HepG2 (cell line): ENCODE results near the gene RGS1. TPM values are rescaled to one million over a fixed set of nuclear protein-coding genes. Genes with fewer than 3 reads are reported as not detected.

Experiments
- ATAC-seq: fragments of 200-7000 bp; cut with Tn5 transposase; 3 replicates; pipeline ENCODE4 v1.9.1; 2020; ENCODE audit warnings: mild to moderate bottlenecking, moderate library complexity
- BruUV-seq: library from RNA; stranded (reverse); fragments of 400-500 nt; replicated peaks from 2 replicates; lab custom pipeline; 2021; lab: Mats Ljungman, UMichigan
- CTCF ChIA-PET: fragments of 300-600 bp; formaldehyde crosslinking; extraction: SDS; loops from one replicate; lab custom pipeline; 2021; ENCODE audit warnings: low total read pairs, inconsistent platforms, low intra/inter-chr PET ratio; lab: Yijun Ruan, JAX
- POLR2A ChIA-PET: fragments of 350-600 bp; sonication (Branson Sonifier 250); formaldehyde crosslinking; loops from one replicate; lab custom pipeline; 2020; ENCODE audit warnings: antibody characterized with exemption, inconsistent platforms; lab: Yijun Ruan, JAX
- DNase-seq: peaks from one replicate; pipeline ENCODE4 v3.0.0-alpha.2; 2015; ENCODE audit warnings: low spot score
- FAIRE-seq: peaks from 3 replicates; lab custom pipeline; 2011; peaks lifted over from hg19 to GRCh38; lab: Jason Lieb, UNC
- H2AFZ ChIP-seq: one replicate; pipeline ENCODE4 v1.6.1; 2011; ENCODE audit warnings: low read length, inconsistent platforms
- H3K27ac ChIP-seq: fragments of 300-600 bp; 3 replicates; pipeline ENCODE4 v1.8.0; 2011; ENCODE audit warnings: mixed run types, mild to moderate bottlenecking, mixed read lengths, low read length, inconsistent platforms; ENCODE audit not compliant: insufficient read depth; ENCODE audit errors: extremely low read length
- H3K27me3 ChIP-seq, 2 experiments: fragments of 200-600 bp in 1 of 2; 2 replicates in 1 of 2; 3 replicates in 1 of 2; pipeline versions ENCODE4 v1.6.0 to v1.8.0; 2011; ENCODE audit warnings: low read length in 2 of 2, mild to moderate bottlenecking in 2 of 2, moderate library complexity in 2 of 2, inconsistent platforms in 1 of 2; ENCODE audit not compliant: insufficient read depth in 2 of 2, control insufficient read depth in 1 of 2
- H3K36me3 ChIP-seq, 2 experiments: fragments of 200-600 bp in 1 of 2; replicated peaks in 1 of 2; 2 replicates in 1 of 2; 3 replicates in 1 of 2; pipeline versions ENCODE4 v1.5.1 to v1.8.0; 2011; ENCODE audit warnings: low read length in 2 of 2, inconsistent platforms in 1 of 2; ENCODE audit not compliant: insufficient read depth in 2 of 2, control insufficient read depth in 1 of 2
- H3K4me1 ChIP-seq: 2 replicates; pipeline ENCODE4 v1.5.1; 2012; ENCODE audit warnings: low read length, inconsistent platforms; ENCODE audit not compliant: insufficient read depth
- H3K4me2 ChIP-seq: 2 replicates; pipeline ENCODE4 v1.6.0; 2011; ENCODE audit warnings: low read depth, low read length, inconsistent platforms
- H3K4me3 ChIP-seq, 3 experiments: fragments of 200-600 bp in 1 of 3; sonication (generic), shearing (Covaris generic) in 1 of 3; replicated peaks in 1 of 3; 2 replicates each; pipeline ENCODE4 v1.5.1; 2011 to 2016; ENCODE audit warnings: low read length in 3 of 3, inconsistent platforms in 2 of 3, low read depth in 2 of 3, mild to moderate bottlenecking in 2 of 3, control low read depth in 1 of 3, mixed read lengths in 1 of 3; ENCODE audit not compliant: insufficient read depth in 1 of 3
- H3K79me2 ChIP-seq: one replicate; pipeline ENCODE4 v1.6.1; 2011; ENCODE audit warnings: low read length, inconsistent platforms; ENCODE audit not compliant: insufficient read depth
- H3K9ac ChIP-seq: 2 replicates; pipeline ENCODE4 v1.6.0; 2011; ENCODE audit warnings: mild to moderate bottlenecking, low read depth, low read length, inconsistent platforms; ENCODE audit not compliant: insufficient read depth
- H3K9me3 ChIP-seq: 2 replicates; pipeline ENCODE4 v1.5.1; 2012; ENCODE audit warnings: mild to moderate bottlenecking, low read length
- H4K20me1 ChIP-seq: 2 replicates; pipeline ENCODE4 v1.6.0; 2011; ENCODE audit warnings: inconsistent platforms, mild to moderate bottlenecking, low read length, moderate library complexity; ENCODE audit not compliant: insufficient read depth
- ADNP ChIP-seq: sonication (generic); formaldehyde crosslinking; IDR thresholded peaks from 2 replicates; pipeline ENCODE4 v1.4.0; 2020; ENCODE audit warnings: missing genetic modification reagents
- CENPX ChIP-seq: sonication (generic); formaldehyde crosslinking; IDR thresholded peaks from 2 replicates; pipeline ENCODE4 v1.9.0; 2021; ENCODE audit warnings: mild to moderate bottlenecking, missing genetic modification reagents, moderate library complexity
- CHD2 ChIP-seq: IDR thresholded peaks from 2 replicates; pipeline ENCODE4 v1.6.1; 2011; ENCODE audit warnings: low read depth, low read length, improper control_type of control experiment
- HDAC2 ChIP-seq: sonication (generic); formaldehyde crosslinking; IDR thresholded peaks from 2 replicates; pipeline ENCODE4 v1.4.0; 2020; ENCODE audit warnings: missing genetic modification reagents
- HMGA1 ChIP-seq: sonication (generic); formaldehyde crosslinking; conservative IDR thresholded peaks from 2 replicates; pipeline ENCODE4 v1.4.0; 2020; ENCODE audit warnings: missing genetic modification reagents
- PHF5A ChIP-seq: IDR thresholded peaks from one replicate; pipeline ENCODE4 v1.6.1; 2018; ENCODE audit warnings: low read depth, missing genetic modification reagents; ENCODE audit not compliant: unreplicated experiment
- PITX1 ChIP-seq: sonication (generic); formaldehyde crosslinking; IDR thresholded peaks from 2 replicates; pipeline ENCODE4 v1.5.1; 2020; ENCODE audit warnings: mild to moderate bottlenecking, missing genetic modification reagents
- RBAK ChIP-seq: sonication (generic); formaldehyde crosslinking; IDR thresholded peaks from 2 replicates; pipeline ENCODE4 v1.5.1; 2020; ENCODE audit warnings: mild to moderate bottlenecking, missing genetic modification reagents
- THAP11 ChIP-seq: IDR thresholded peaks from 2 replicates; pipeline ENCODE4 v1.6.1; 2016; ENCODE audit warnings: missing biosample characterization, missing genetic modification reagents
- TMF1 ChIP-seq: sonication (generic); formaldehyde crosslinking; IDR thresholded peaks from 2 replicates; pipeline ENCODE4 v1.8.1; 2022; ENCODE audit warnings: low read depth, missing genetic modification reagents
- TRIM22 ChIP-seq: fragments of 450-650 bp; IDR thresholded peaks from 2 replicates; pipeline ENCODE4 v1.6.1; 2017
- ZMAT5 ChIP-seq: sonication (generic); formaldehyde crosslinking; IDR thresholded peaks from 2 replicates; pipeline ENCODE4 v1.5.0; 2020; ENCODE audit warnings: mild to moderate bottlenecking, low read depth, missing genetic modification reagents, borderline replicate concordance
- ZNF142 ChIP-seq: sonication (generic); formaldehyde crosslinking; IDR thresholded peaks from 2 replicates; pipeline ENCODE4 v1.4.0; 2020; ENCODE audit warnings: missing genetic modification reagents
- ZNF431 ChIP-seq: sonication (generic); formaldehyde crosslinking; IDR thresholded peaks from 2 replicates; pipeline ENCODE4 v1.9.0; 2022; ENCODE audit warnings: missing genetic modification reagents, low read depth, mild to moderate bottlenecking, borderline replicate concordance
- ZNF496 ChIP-seq: sonication (generic); formaldehyde crosslinking; IDR thresholded peaks from 2 replicates; pipeline ENCODE4 v1.8.1; 2023; ENCODE audit warnings: mild to moderate bottlenecking, moderate library complexity, missing genetic modification reagents; ENCODE audit not compliant: insufficient replicate concordance
- ZNF503 ChIP-seq: sonication (generic); formaldehyde crosslinking; IDR thresholded peaks from 2 replicates; pipeline ENCODE4 v1.4.0; 2020; ENCODE audit warnings: missing genetic modification reagents
- ZNF775 ChIP-seq: sonication (generic); formaldehyde crosslinking; IDR thresholded peaks from 2 replicates; pipeline ENCODE4 v1.4.0; 2020; ENCODE audit warnings: missing genetic modification reagents, mild to moderate bottlenecking, moderate library complexity, borderline replicate concordance
- WGBS: methylation state at CpG from one replicate; pipeline ENCODE4 v1.1.6; 2017; ENCODE audit warnings: low lambda C conversion rate; 5-methylcytosine and 5-hydroxymethylcytosine counted together
- in situ Hi-C: cut with HindIII; loops from 2 replicates; pipeline ENCODE4 v1.10.0; 2017; ENCODE audit warnings: low pct_unique_long_range_greater_than_20kb; ENCODE audit not compliant: extremely low pct_ligation_motif_present
- intact Hi-C: fragments of 100-400 bp; cut with micrococcal nuclease; formaldehyde crosslinking; loops from one replicate; pipeline ENCODE4 v1.10.0; 2022; ENCODE audit not compliant: unreplicated experiment
- polyA plus RNA-seq, 8 experiments: library from polyadenylated mRNA; depleted of rRNA in 3 of 8; stranded (reverse) in 7 of 8; unstranded in 1 of 8; fragments of >200 nt; fragmentation: Illumina TruSeq in 4 of 8; extraction: Trizol in 4 of 8; gene quantifications; 2 replicates each; pipeline versions ENCODE4 v1.2.1 to v1.2.3, GENCODE V29; 2011 to 2016; ENCODE audit warnings: low read depth in 4 of 8, missing spikeins in 1 of 8, mixed read lengths in 1 of 8; ENCODE audit not compliant: insufficient read depth in 1 of 8
- total RNA-seq, 5 experiments: library from RNA; depleted of rRNA; stranded (reverse); fragments of >200 nt; fragmentation: Illumina TruSeq; extraction: Trizol; gene quantifications; 2 replicates each; pipeline ENCODE4 v1.2.3, GENCODE V29; 2016; ENCODE audit warnings: low read depth in 1 of 5

Gene RGS1
- total and polyA plus RNA-seq, 2 of the 13 experiments (the other 11 are each of a cell fraction or from before 2014, with no cell fraction given): not detected

GRCh38 chr1:192588546-192588945, 13.0 kb downstream of the RGS1 start:
- H3K4me2 ChIP-seq: no peak overlapping the region
- H3K9ac ChIP-seq: no peak overlapping the region
- no peaks in the 10 kb centered on the region for H4K20me1 ChIP-seq
- H3K27me3 ChIP-seq: no peaks in the 10 kb centered on the region
- no peak overlapping the region for H3K27ac ChIP-seq
- H3K79me2 ChIP-seq: no peaks in the 10 kb centered on the region
- H2AFZ ChIP-seq: no peak overlapping the region
- in situ Hi-C loops: no loop called here
- ATAC-seq (no peak), DNase-seq (no peak), FAIRE-seq (no peak)
- no peaks in the 10 kb centered on the region for H3K36me3 ChIP-seq
- no peaks in the 10 kb centered on the region for H3K4me1 ChIP-seq
- BruUV-seq: no TSS peak
- no peaks in the 10 kb centered on the region for H3K9me3 ChIP-seq
- WGBS: 36% methylated on average over 1 of the region's 1 CpG
- ChIA-PET CTCF (no interaction called here), POLR2A (no interaction called here)
- no peak overlapping the region for H3K4me3 ChIP-seq
- intact Hi-C loops: no loop called here
- no peak for TF ChIP-seq TRIM22
- no peak for TF ChIP-seq TMF1 (CRISPR knock-in tag)
- TF ChIP-seq THAP11 (CRISPR knock-in tag): no peak
- TF ChIP-seq ZNF496: no peak
- TF ChIP-seq ZNF431: no peak
- no peak for TF ChIP-seq PITX1
- no peak for TF ChIP-seq ZMAT5 (CRISPR knock-in tag)
- no peak for TF ChIP-seq ZNF503 (CRISPR knock-in tag)
- TF ChIP-seq ZNF775 (CRISPR knock-in tag): no peak
- TF ChIP-seq HMGA1: no peak
- TF ChIP-seq CENPX: no peak
- no peak for TF ChIP-seq RBAK (CRISPR knock-in tag)
- TF ChIP-seq ZNF142 (CRISPR knock-in tag): no peak
- no peak for TF ChIP-seq CHD2
- no peak for TF ChIP-seq PHF5A (CRISPR knock-in tag)
- TF ChIP-seq ADNP (CRISPR knock-in tag): no peak
- TF ChIP-seq HDAC2 (CRISPR knock-in tag): no peak
